Right hindlimb (tissue), 1 donor: ENCODE results near the gene ADH5.
"Not testable (repeated sequence)": the region's sequence is repeated elsewhere in the genome, so short reads cannot be mapped to it uniquely, and the experiment has no call there.

Experiments used
- DNase-seq: peaks from one replicate; pipeline ENCODE4 v3.0.0-alpha.2; 2018

ADH5 gene

GRCh38 chr4:99082192-99082591 lies 6.4 kb downstream of the ADH5 start:
- DNase-seq = no peak

GRCh38 chr4:99080869-99081268 lies 7.7 kb downstream of the ADH5 start:
- DNase-seq = not testable (repeated sequence)

- DNase-seq = no peak
Observed at GRCh38 chr4:99079625-99080295, 8.8 kb downstream of the ADH5 start.

- no peak for DNase-seq
Observed at GRCh38 chr4:99078931-99079624, 9.5 kb downstream of the ADH5 start.

- no peak for DNase-seq
Observed at GRCh38 chr4:99078336-99078735, 10.3 kb downstream of the ADH5 start.

- no peak for DNase-seq
Observed at GRCh38 chr4:99077177-99077576, 11.4 kb downstream of the ADH5 start.

- no peak for DNase-seq
Observed at GRCh38 chr4:99076292-99076976, 12.2 kb downstream of the ADH5 start.

- no peak for DNase-seq
Observed at GRCh38 chr4:99074816-99075215, 13.8 kb downstream of the ADH5 start.

GRCh38 chr4:99071159-99071558 lies 17.4 kb downstream of the ADH5 start:
- DNase-seq = no peak

GRCh38 chr4:99067617-99068016 lies 21.0 kb downstream of the ADH5 start:
- no peak for DNase-seq

GRCh38 chr4:99065521-99065920 lies 23.1 kb downstream of the ADH5 start:
- not testable (repeated sequence) for DNase-seq

GRCh38 chr4:99062120-99062519 lies 26.5 kb downstream of the ADH5 start:
- no peak for DNase-seq

- DNase-seq = no peak
Observed at GRCh38 chr4:99061048-99061700, 27.4 kb downstream of the ADH5 start.

GRCh38 chr4:99059550-99059949 lies 29.0 kb downstream of the ADH5 start:
- no peak for DNase-seq

- DNase-seq = no peak
Observed at GRCh38 chr4:99058228-99058627, 30.4 kb downstream of the ADH5 start.

- no peak for DNase-seq
Observed at GRCh38 chr4:99054428-99054994, 34.1 kb downstream of the ADH5 start.

- no peak for DNase-seq
Observed at GRCh38 chr4:99052902-99053301, 35.7 kb downstream of the ADH5 start.

GRCh38 chr4:99047710-99048109 lies 40.9 kb downstream of the ADH5 start:
- DNase-seq = no peak

- DNase-seq = no peak
Observed at GRCh38 chr4:99043346-99043745, 45.2 kb downstream of the ADH5 start.

GRCh38 chr4:99038213-99038612 lies 50.4 kb downstream of the ADH5 start:
- DNase-seq = no peak

GRCh38 chr4:99033956-99034355 lies 54.6 kb downstream of the ADH5 start:
- no peak for DNase-seq

- no peak for DNase-seq
Observed at GRCh38 chr4:99029852-99030251, 58.7 kb downstream of the ADH5 start.
